OCI-LY7 (cell line): ENCODE measurements around the gene DMD.

Source experiments
- EZH2phosphoT487 ChIP-seq: fragments of 200-600 bp; sonication (generic); IDR thresholded peaks from 2 replicates; pipeline ENCODE4 v1.6.1; 2018; ENCODE audit warnings: low read depth, borderline replicate concordance, mild to moderate bottlenecking, mixed run types, antibody characterized with exemption, low read length, moderate library complexity, mixed read lengths
- TF ChIP-seq, protein P1 (sequence below): fragments of 200-600 bp; sonication (generic); conservative IDR thresholded peaks from 2 replicates; pipeline ENCODE4 v1.5.1; 2014; ENCODE audit warnings: mild to moderate bottlenecking, antibody characterized with exemption, low read length, moderate library complexity, mixed read lengths

DNA sequence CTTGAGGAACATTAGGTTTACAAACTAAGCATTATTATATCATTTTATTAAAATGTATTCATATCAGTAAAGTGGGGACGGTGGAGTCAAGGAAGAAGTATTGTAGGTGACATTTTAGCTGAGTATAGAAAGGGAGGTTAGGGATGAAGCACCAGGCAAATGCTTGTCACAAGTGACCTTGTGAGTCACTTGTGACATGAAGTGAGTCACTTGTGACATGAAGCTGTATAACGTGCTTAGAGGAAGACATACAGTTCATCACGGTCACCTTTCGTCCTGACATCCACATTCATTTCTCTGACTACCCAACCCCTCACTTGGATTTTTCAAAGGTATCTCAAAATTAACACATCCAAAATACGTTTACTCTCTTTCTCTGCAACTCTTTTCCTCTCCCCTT is 1034.8 kb downstream of the DMD start:
- TF ChIP-seq, protein P1, sequence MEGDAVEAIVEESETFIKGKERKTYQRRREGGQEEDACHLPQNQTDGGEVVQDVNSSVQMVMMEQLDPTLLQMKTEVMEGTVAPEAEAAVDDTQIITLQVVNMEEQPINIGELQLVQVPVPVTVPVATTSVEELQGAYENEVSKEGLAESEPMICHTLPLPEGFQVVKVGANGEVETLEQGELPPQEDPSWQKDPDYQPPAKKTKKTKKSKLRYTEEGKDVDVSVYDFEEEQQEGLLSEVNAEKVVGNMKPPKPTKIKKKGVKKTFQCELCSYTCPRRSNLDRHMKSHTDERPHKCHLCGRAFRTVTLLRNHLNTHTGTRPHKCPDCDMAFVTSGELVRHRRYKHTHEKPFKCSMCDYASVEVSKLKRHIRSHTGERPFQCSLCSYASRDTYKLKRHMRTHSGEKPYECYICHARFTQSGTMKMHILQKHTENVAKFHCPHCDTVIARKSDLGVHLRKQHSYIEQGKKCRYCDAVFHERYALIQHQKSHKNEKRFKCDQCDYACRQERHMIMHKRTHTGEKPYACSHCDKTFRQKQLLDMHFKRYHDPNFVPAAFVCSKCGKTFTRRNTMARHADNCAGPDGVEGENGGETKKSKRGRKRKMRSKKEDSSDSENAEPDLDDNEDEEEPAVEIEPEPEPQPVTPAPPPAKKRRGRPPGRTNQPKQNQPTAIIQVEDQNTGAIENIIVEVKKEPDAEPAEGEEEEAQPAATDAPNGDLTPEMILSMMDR: no peak
- no peak for TF ChIP-seq EZH2phosphoT487
